ENCODE data around the gene GMEB2. TPM values are rescaled to one million over a fixed set of nuclear protein-coding genes. Genes with fewer than 3 reads are reported as not detected.

GMEB2 gene
- total and polyA plus RNA-seq, 10 of the 15 experiments (the other 5 are each of a cell fraction or from before 2014, with no cell fraction given): 0.08 to 15.1 (median 6.9) TPM

GRCh38 chr20:63587776-63588591, 38.9 kb downstream of the GMEB2 start:
- Histone ChIP-seq H4K20me1 (ENCODE audit: control insufficient read depth, insufficient read depth) (no peaks in the 10 kb centered on the region), H3K27me3 (replicated peaks in 1 of 2; ENCODE audit: control insufficient read depth in 2 of 2, insufficient read depth in 2 of 2, low read length in 1 of 2) (no peaks in the 10 kb centered on the region), H3K4me2 (ENCODE audit: control insufficient read depth, insufficient read depth) (no peak overlapping the region), H2AFZ (ENCODE audit: control insufficient read depth, low read depth, low read length) (no peak overlapping the region), H3K9ac (ENCODE audit: control insufficient read depth, insufficient read depth, low read length) (no peak overlapping the region), H3K27ac (ENCODE audit: control insufficient read depth, insufficient read depth) (no peak overlapping the region), H3K9me3 (replicated peaks; ENCODE audit: control insufficient read depth, insufficient read depth, low read length) (no peaks in the 10 kb centered on the region), H3K4me3 (no peak overlapping the region), H3K79me2 (ENCODE audit: control insufficient read depth, insufficient read depth, low read length) (no peaks in the 10 kb centered on the region), H3K36me3 (ENCODE audit: control insufficient read depth in 2 of 2, insufficient read depth in 2 of 2, low read length in 1 of 2) (peaks cover 4 to 7% of the 10 kb centered on the region in 2 experiments; a peak in 3 of 4 replicates), H3K4me1 (ENCODE audit: control insufficient read depth, insufficient read depth, low read length) (no peaks in the 10 kb centered on the region)
- in situ Hi-C loops (cut with MboI) (no loop called here), intact Hi-C loops (cut with micrococcal nuclease; ENCODE audit: unreplicated experiment) (no loop called here)
- FAIRE-seq (no peak), ATAC-seq (no peak), DNase-seq (ENCODE audit: low read depth, low spot score) (no peak)
- ChIA-PET POLR2A (no interaction called here), RAD21 (ENCODE audit: unreplicated experiment) (interaction anchor here (0.8 kb wide), 1 partner anchor 277 kb away, joined by 3 read pairs; the partner anchor contains the start of gene TPD52L2), SMC1A (ENCODE audit: uncharacterized antibody, unreplicated experiment) (no interaction called here), CTCF (no interaction called here)
- TSS peak; percentile 70 for BruUV-seq (replicated peaks)
- TF ChIP-seq CREB1 (IDR thresholded peaks at IDR 0.05; ENCODE audit: low read depth) (no peak), E2F4 (IDR thresholded peaks at IDR 0.05; ENCODE audit: low read depth, low read length) (no peak), ZNF24 (IDR thresholded peaks at IDR 0.05) (no peak), USF1 (IDR thresholded peaks at IDR 0.05; ENCODE audit: borderline replicate concordance, extremely low read length, insufficient read depth, low read depth, low read length) (no peak), POLR2A (IDR thresholded peaks at IDR 0.05; ENCODE audit: low read depth, low read length) (0 out of 2 replicates have a peak, but pooled peaks have one; percentile 3), ZSCAN29 (IDR thresholded peaks at IDR 0.05) (no peak)
- 63% methylated on average over 19 of the region's 19 CpGs for WGBS (ENCODE audit: insufficient coverage, insufficient replicate concordance, low lambda C conversion rate, missing lambda C conversion rate)
